ENCODE results near the gene SEPTIN8. TPM values are rescaled to one million over a fixed set of nuclear protein-coding genes. Genes with fewer than 3 reads are reported as not detected.

The SEPTIN8 gene
- polyA plus RNA-seq, 2 of the 4 experiments (the other 2 are of a cell fraction), result 20.8 to 29.2 TPM

GRCh38 chr5:132768485-132768868, 8.6 kb downstream of the SEPTIN8 start:
- H3K9me3 ChIP-seq, result no peaks in the 10 kb centered on the region
- no peak overlapping the region for H3K4me2 ChIP-seq
- TF ChIP-seq E2F6 (IDR thresholded peaks at IDR 0.05; ENCODE audit: borderline replicate concordance, low read depth) (no peak), KDM1A (IDR thresholded peaks at IDR 0.05; ENCODE audit: low read depth) (no peak), EHF (CRISPR knock-in tag; IDR thresholded peaks at IDR 0.05) (no peak), EP300 (IDR thresholded peaks at IDR 0.05) (no peak), RNF2 (IDR thresholded peaks at IDR 0.05; ENCODE audit: borderline replicate concordance, low read depth) (no peak), TFCP2L1 (CRISPR knock-in tag; IDR thresholded peaks at IDR 0.05) (no peak), CBX2 (IDR thresholded peaks at IDR 0.05; ENCODE audit: borderline replicate concordance, low read depth) (no peak), BHLHE40 (IDR thresholded peaks at IDR 0.05; ENCODE audit: low read depth, low read length) (no peak), RCOR1 (IDR thresholded peaks at IDR 0.05; ENCODE audit: low read depth, low read length) (no peak), FOSL2 (IDR thresholded peaks at IDR 0.05) (no peak), FOSL2 (CRISPR knock-in tag; IDR thresholded peaks at IDR 0.05) (no peak), HMGXB4 (CRISPR knock-in tag; IDR thresholded peaks at IDR 0.05; ENCODE audit: borderline replicate concordance) (no peak), ZNF302 (CRISPR knock-in tag; IDR thresholded peaks at IDR 0.05) (no peak), RARB (CRISPR knock-in tag; IDR thresholded peaks at IDR 0.05) (no peak), ZSCAN20 (CRISPR knock-in tag; IDR thresholded peaks at IDR 0.05) (no peak), USF2 (IDR thresholded peaks at IDR 0.05) (no peak), HDAC2 (IDR thresholded peaks at IDR 0.05) (no peak), CEBPB (IDR thresholded peaks at IDR 0.05) (no peak)
- DNase-seq (ENCODE audit: low read depth in 1 of 2, low spot score in 1 of 2), result no peak
- ATAC-seq, result no peak
- ChIA-PET POLR2A (no interaction called here), CTCF (interaction anchor here (0.9 to 4.9 kb wide), 4 partner anchors 21 to 382 kb away, joined by 3 to 23 read pairs (median 3); partner anchors contain the start of gene CCNI2)
- H3K4me3 ChIP-seq, result no peak overlapping the region
- no peak for FAIRE-seq
- H3K4me1 ChIP-seq, result no peaks in the 10 kb centered on the region
- H3K27ac ChIP-seq, result no peak overlapping the region
- WGBS (ENCODE audit: missing lambda C conversion rate), result 84% methylated on average over 3 of the region's 3 CpGs

GRCh38 chr5:132767150-132767549, 9.9 kb downstream of the SEPTIN8 start:
- ChIA-PET CTCF (interaction anchor here (1.5 to 4.9 kb wide), 2 partner anchors 28 to 53 kb away, joined by 3 to 23 read pairs; no protein-coding TSS in a partner anchor), POLR2A (no interaction called here)
- Histone ChIP-seq H3K4me2 (no peak overlapping the region), H3K4me3 (no peak overlapping the region), H3K4me1 (no peaks in the 10 kb centered on the region), H3K9me3 (no peaks in the 10 kb centered on the region), H3K27ac (no peak overlapping the region)
- TF ChIP-seq POLR2A (IDR thresholded peaks at IDR 0.05; ENCODE audit: low read length) (no peak), EP300 (IDR thresholded peaks at IDR 0.05) (no peak), JUNB (IDR thresholded peaks at IDR 0.05) (no peak), HOXA7 (CRISPR knock-in tag; IDR thresholded peaks at IDR 0.05) (no peak), POLR2AphosphoS2 (conservative IDR thresholded peaks at IDR 0.05; ENCODE audit: low read length) (no peak), RFX5 (IDR thresholded peaks at IDR 0.05) (no peak), ZNF302 (CRISPR knock-in tag; IDR thresholded peaks at IDR 0.05) (no peak), FOSL2 (IDR thresholded peaks at IDR 0.05) (no peak), FOSL2 (CRISPR knock-in tag; IDR thresholded peaks at IDR 0.05) (no peak), CBX2 (IDR thresholded peaks at IDR 0.05; ENCODE audit: borderline replicate concordance, low read depth) (no peak), EHF (CRISPR knock-in tag; IDR thresholded peaks at IDR 0.05) (no peak), SREBF2 (IDR thresholded peaks at IDR 0.05) (no peak), KDM1A (IDR thresholded peaks at IDR 0.05; ENCODE audit: low read depth) (no peak), HOXB5 (CRISPR knock-in tag; IDR thresholded peaks at IDR 0.05) (no peak), E2F6 (IDR thresholded peaks at IDR 0.05; ENCODE audit: borderline replicate concordance, low read depth) (no peak), ELK1 (IDR thresholded peaks at IDR 0.05; ENCODE audit: low read depth, low read length) (no peak), USF2 (IDR thresholded peaks at IDR 0.05) (no peak), HES2 (IDR thresholded peaks at IDR 0.05) (no peak), NPAS2 (CRISPR knock-in tag; IDR thresholded peaks at IDR 0.05; ENCODE audit: borderline replicate concordance) (no peak)
- WGBS (ENCODE audit: missing lambda C conversion rate), result 80% methylated on average over 2 of the region's 2 CpGs
- ATAC-seq, result no peak
- DNase-seq (ENCODE audit: low read depth in 1 of 2, low spot score in 1 of 2), result no peak
- no peak for FAIRE-seq
